Mucosa of descending colon (tissue), 3 donors: Measurements from ENCODE around the gene CSNK1G1. TPM values are rescaled to one million over a fixed set of nuclear protein-coding genes. Genes with fewer than 3 reads are reported as not detected.

ENCODE experiments used
- ATAC-seq: fragments of 200-7000 bp; cut with Tn5 transposase; one replicate; pipeline ENCODE4 v1.9.1; 2020; ENCODE audit warnings: mild to moderate bottlenecking, moderate library complexity
- DNase-seq, 3 donors: peaks; one replicate each; pipeline ENCODE4 v3.0.0-alpha.2; 2020
- H3K36me3 ChIP-seq: fragments of 200-600 bp; one replicate; pipeline ENCODE4 v1.8.0; 2021; ENCODE audit warnings: low read depth, mild to moderate bottlenecking
- H3K4me1 ChIP-seq: fragments of 200-600 bp; one replicate; pipeline ENCODE4 v1.8.0; 2021; ENCODE audit warnings: low read depth, mild to moderate bottlenecking
- H3K4me3 ChIP-seq: fragments of 200-600 bp; one replicate; pipeline ENCODE4 v1.8.0; 2021; ENCODE audit warnings: mild to moderate bottlenecking
- H3K9me3 ChIP-seq: fragments of 200-600 bp; one replicate; pipeline ENCODE4 v1.8.0; 2021; ENCODE audit warnings: mild to moderate bottlenecking
- CTCF ChIP-seq: fragments of 200-600 bp; IDR thresholded peaks from one replicate; pipeline ENCODE4 v1.8.0; 2022; ENCODE audit warnings: antibody characterized with exemption, mild to moderate bottlenecking
- intact Hi-C, 2 donors: fragments of 100-400 bp; cut with DNase I in 1 of 2; cut with micrococcal nuclease in 1 of 2; formaldehyde crosslinking; loops; one replicate each; pipeline versions ENCODE4 v1.11.0 to v1.11.1; 2022; cut with DNase I, micrococcal nuclease
- total RNA-seq, 3 donors: library from RNA; stranded (reverse); fragmentation: NEBNext Ultra II Directional in 2 of 3; extraction: Animal tissue kit (Norgen Biotek cat#: 25700) in 2 of 3; gene quantifications; one replicate each; pipeline versions ENCODE4 v1.2.1 to v1.2.4, GENCODE V29; 2021 to 2023
- donor health status: DM: no; HTN: no; CAD: no; lungs with moderate emphysema.
- donor health status: DM: no; HTN: no; CAD: no.
- donor health status: DM: no; HTN: yes; CAD: no.

Gene CSNK1G1
- total RNA-seq, 3 donors from 2014 or later = 19.1 to 22.3 (median 22.3) TPM

- Histone ChIP-seq H3K9me3 (no peaks in the 10 kb centered on the region), H3K36me3 (no peaks in the 10 kb centered on the region), H3K4me3 (no peak overlapping the region), H3K4me1 (peaks cover 12% of the 10 kb centered on the region)
- TF ChIP-seq CTCF = no peak
- intact Hi-C loops = no loop called here
- no peak for DNase-seq
- ATAC-seq = no peak
These were observed 122.7 kb downstream of the CSNK1G1 start for GRCh38 chr15:64233299-64233698.

- DNase-seq (no peak), ATAC-seq (peak; percentile 85)
- peaks cover 4% of the 10 kb centered on the region for H3K4me1 ChIP-seq
- H3K9me3 ChIP-seq = no peaks in the 10 kb centered on the region
- H3K4me3 ChIP-seq = no peak overlapping the region
- TF ChIP-seq CTCF = no peak
- H3K36me3 ChIP-seq = no peaks in the 10 kb centered on the region
- intact Hi-C loops = no loop called here
These were observed 123.6 kb downstream of the CSNK1G1 start for GRCh38 chr15:64232400-64232799.

GRCh38 chr15:64229129-64229724 lies 126.7 kb downstream of the CSNK1G1 start:
- peaks cover 6% of the 10 kb centered on the region for H3K4me1 ChIP-seq
- DNase-seq (no peak), ATAC-seq (no peak)
- no peaks in the 10 kb centered on the region for H3K36me3 ChIP-seq
- intact Hi-C loops = no loop called here
- no peak overlapping the region for H3K4me3 ChIP-seq
- no peaks in the 10 kb centered on the region for H3K9me3 ChIP-seq
- no peak for TF ChIP-seq CTCF

- Histone ChIP-seq H3K4me3 (no peak overlapping the region), H3K9me3 (no peaks in the 10 kb centered on the region), H3K4me1 (peaks cover 6% of the 10 kb centered on the region), H3K36me3 (no peaks in the 10 kb centered on the region)
- ATAC-seq (no peak), DNase-seq (no peak)
- intact Hi-C loops = no loop called here
- TF ChIP-seq CTCF = no peak
These were observed 130.2 kb downstream of the CSNK1G1 start for GRCh38 chr15:64225804-64226203.

- no peak for TF ChIP-seq CTCF
- H3K36me3 ChIP-seq = no peaks in the 10 kb centered on the region
- H3K4me3 ChIP-seq = no peak overlapping the region
- intact Hi-C loops = no loop called here
- no peaks in the 10 kb centered on the region for H3K9me3 ChIP-seq
- ATAC-seq (peak; percentile 60), DNase-seq (peak in 1 of 3 donors; percentile 65)
- peaks cover 6% of the 10 kb centered on the region for H3K4me1 ChIP-seq
These were observed 131.5 kb downstream of the CSNK1G1 start for GRCh38 chr15:64224511-64224910.

GRCh38 chr15:64223882-64224281 lies 132.1 kb downstream of the CSNK1G1 start:
- Histone ChIP-seq H3K9me3 (no peaks in the 10 kb centered on the region), H3K4me1 (peaks cover 6% of the 10 kb centered on the region), H3K36me3 (no peaks in the 10 kb centered on the region), H3K4me3 (no peak overlapping the region)
- ATAC-seq = no peak
- no peak for TF ChIP-seq CTCF
- intact Hi-C loops = no loop called here
- no peak for DNase-seq
